Measurements from ENCODE around the gene POLR2L. TPM values are rescaled to one million over a fixed set of nuclear protein-coding genes. Genes with fewer than 3 reads are reported as not detected.

Gene POLR2L
- total and polyA plus RNA-seq, 2 of the 13 experiments (the other 11 are each of a cell fraction or from before 2014, with no cell fraction given), result 104 to 114 TPM

DNA sequence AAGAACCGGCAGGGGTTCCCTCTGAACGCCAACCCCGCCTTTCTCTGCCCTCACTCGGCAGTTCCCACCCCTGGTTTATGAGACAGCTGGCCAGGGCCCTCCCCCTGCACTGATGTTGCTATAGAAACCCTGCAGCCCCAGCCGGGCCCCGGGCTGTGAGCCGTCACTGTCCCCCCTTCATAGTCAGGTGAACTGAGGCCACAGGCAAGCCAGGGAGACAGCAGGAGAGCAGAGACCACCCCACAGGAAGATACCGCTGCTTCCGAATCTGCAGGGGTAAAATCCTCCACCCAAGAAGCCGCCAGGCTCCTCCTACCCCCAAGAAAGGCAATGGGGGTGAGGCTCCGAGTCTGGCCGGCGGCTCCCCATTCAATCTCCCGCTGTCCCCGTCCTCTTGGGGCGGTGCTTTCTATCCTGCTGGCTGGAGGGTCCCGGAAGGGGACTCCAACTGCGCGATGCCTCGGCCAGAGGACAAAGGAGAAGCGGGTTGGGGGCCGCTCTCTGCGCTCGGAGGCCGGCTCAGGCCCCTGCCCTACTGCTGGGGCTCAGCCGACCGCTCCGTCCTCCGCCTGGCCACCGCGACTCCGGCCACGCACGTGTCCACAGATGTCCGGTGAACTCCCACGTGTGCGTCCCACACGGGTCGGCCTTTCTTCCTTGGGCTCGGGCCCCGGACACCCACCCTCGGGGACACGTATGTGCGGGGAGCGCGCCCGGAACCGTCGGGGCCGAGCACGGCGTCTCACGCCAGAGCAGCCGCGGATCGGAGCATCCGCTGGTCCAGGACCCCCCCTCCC lies 44.8 kb downstream of the POLR2L start (continued):
- TF ChIP-seq, protein P1, sequence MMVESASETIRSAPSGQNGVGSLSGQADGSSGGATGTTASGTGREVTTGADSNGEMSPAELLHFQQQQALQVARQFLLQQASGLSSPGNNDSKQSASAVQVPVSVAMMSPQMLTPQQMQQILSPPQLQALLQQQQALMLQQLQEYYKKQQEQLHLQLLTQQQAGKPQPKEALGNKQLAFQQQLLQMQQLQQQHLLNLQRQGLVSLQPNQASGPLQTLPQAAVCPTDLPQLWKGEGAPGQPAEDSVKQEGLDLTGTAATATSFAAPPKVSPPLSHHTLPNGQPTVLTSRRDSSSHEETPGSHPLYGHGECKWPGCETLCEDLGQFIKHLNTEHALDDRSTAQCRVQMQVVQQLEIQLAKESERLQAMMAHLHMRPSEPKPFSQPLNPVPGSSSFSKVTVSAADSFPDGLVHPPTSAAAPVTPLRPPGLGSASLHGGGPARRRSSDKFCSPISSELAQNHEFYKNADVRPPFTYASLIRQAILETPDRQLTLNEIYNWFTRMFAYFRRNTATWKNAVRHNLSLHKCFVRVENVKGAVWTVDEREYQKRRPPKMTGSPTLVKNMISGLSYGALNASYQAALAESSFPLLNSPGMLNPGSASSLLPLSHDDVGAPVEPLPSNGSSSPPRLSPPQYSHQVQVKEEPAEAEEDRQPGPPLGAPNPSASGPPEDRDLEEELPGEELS (CRISPR knock-in tag; IDR thresholded peaks at IDR 0.05), result no peak
- peak; percentile 72 for TF ChIP-seq PHF8 (CRISPR knock-in tag; IDR thresholded peaks at IDR 0.05)
- TF ChIP-seq, protein P2, sequence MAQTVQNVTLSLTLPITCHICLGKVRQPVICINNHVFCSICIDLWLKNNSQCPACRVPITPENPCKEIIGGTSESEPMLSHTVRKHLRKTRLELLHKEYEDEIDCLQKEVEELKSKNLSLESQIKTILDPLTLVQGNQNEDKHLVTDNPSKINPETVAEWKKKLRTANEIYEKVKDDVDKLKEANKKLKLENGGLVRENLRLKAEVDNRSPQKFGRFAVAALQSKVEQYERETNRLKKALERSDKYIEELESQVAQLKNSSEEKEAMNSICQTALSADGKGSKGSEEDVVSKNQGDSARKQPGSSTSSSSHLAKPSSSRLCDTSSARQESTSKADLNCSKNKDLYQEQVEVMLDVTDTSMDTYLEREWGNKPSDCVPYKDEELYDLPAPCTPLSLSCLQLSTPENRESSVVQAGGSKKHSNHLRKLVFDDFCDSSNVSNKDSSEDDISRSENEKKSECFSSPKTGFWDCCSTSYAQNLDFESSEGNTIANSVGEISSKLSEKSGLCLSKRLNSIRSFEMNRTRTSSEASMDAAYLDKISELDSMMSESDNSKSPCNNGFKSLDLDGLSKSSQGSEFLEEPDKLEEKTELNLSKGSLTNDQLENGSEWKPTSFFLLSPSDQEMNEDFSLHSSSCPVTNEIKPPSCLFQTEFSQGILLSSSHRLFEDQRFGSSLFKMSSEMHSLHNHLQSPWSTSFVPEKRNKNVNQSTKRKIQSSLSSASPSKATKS (CRISPR knock-in tag; IDR thresholded peaks at IDR 0.05), result no peak
- no peak for TF ChIP-seq ZMYM4 (CRISPR knock-in tag; IDR thresholded peaks at IDR 0.05)
- TF ChIP-seq PRMT3 (CRISPR knock-in tag; IDR thresholded peaks at IDR 0.05; ENCODE audit: borderline replicate concordance, low read depth), result no peak
- TF ChIP-seq EHMT2 (IDR thresholded peaks at IDR 0.05; ENCODE audit: borderline replicate concordance, low read depth, low read length), result no peak
- TF ChIP-seq ATF1 (CRISPR knock-in tag; IDR thresholded peaks at IDR 0.05), result no peak
- TF ChIP-seq IKZF1 (IDR thresholded peaks at IDR 0.05), result no peak
- TF ChIP-seq KLF16 (CRISPR knock-in tag; IDR thresholded peaks at IDR 0.05), result no peak
- no peak for TF ChIP-seq ZNF367 (CRISPR knock-in tag; IDR thresholded peaks at IDR 0.05; ENCODE audit: borderline replicate concordance)
- TF ChIP-seq TCF7 (IDR thresholded peaks at IDR 0.05; ENCODE audit: low read depth), result no peak
- TF ChIP-seq, protein P3, sequence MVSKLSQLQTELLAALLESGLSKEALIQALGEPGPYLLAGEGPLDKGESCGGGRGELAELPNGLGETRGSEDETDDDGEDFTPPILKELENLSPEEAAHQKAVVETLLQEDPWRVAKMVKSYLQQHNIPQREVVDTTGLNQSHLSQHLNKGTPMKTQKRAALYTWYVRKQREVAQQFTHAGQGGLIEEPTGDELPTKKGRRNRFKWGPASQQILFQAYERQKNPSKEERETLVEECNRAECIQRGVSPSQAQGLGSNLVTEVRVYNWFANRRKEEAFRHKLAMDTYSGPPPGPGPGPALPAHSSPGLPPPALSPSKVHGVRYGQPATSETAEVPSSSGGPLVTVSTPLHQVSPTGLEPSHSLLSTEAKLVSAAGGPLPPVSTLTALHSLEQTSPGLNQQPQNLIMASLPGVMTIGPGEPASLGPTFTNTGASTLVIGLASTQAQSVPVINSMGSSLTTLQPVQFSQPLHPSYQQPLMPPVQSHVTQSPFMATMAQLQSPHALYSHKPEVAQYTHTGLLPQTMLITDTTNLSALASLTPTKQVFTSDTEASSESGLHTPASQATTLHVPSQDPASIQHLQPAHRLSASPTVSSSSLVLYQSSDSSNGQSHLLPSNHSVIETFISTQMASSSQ (IDR thresholded peaks at IDR 0.05; ENCODE audit: low read depth), result no peak
- TF ChIP-seq, protein P3 (CRISPR knock-in tag; IDR thresholded peaks at IDR 0.05; ENCODE audit: borderline replicate concordance), result 0 out of 2 replicates have a peak, but pooled peaks have one; percentile 27
- no peak for TF ChIP-seq ISL2 (CRISPR knock-in tag; IDR thresholded peaks at IDR 0.05)
- TF ChIP-seq ZEB1 (IDR thresholded peaks at IDR 0.05; ENCODE audit: insufficient replicate concordance, low read depth), result no peak
- TF ChIP-seq, protein P4, sequence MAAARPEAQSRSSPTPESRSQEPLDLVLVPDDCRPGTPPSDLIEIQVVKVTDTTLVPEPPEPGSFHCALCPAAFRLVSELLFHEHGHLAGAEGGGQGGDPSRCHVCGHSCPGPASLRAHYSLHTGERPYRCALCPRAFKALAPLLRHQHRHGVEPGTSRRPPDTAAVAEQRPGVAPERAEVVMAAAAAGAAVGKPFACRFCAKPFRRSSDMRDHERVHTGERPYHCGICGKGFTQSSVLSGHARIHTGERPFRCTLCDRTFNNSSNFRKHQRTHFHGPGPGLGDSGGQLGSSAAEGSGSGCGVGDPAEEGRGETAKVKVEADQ (CRISPR knock-in tag; IDR thresholded peaks at IDR 0.05; ENCODE audit: borderline replicate concordance), result no peak; the same call in 1 of the 2 replicates
- no peak for TF ChIP-seq NPAS2 (CRISPR knock-in tag; IDR thresholded peaks at IDR 0.05; ENCODE audit: borderline replicate concordance)
- no peak for TF ChIP-seq ZNF850 (CRISPR knock-in tag; conservative IDR thresholded peaks at IDR 0.05)
